Putamen (tissue), 1 donor: ENCODE results near the gene CEP63.

ENCODE experiments used
- DNase-seq: peaks from one replicate; pipeline ENCODE4 v3.0.0-alpha.2; 2016; ENCODE audit warnings: low spot score

Gene CEP63

DNA sequence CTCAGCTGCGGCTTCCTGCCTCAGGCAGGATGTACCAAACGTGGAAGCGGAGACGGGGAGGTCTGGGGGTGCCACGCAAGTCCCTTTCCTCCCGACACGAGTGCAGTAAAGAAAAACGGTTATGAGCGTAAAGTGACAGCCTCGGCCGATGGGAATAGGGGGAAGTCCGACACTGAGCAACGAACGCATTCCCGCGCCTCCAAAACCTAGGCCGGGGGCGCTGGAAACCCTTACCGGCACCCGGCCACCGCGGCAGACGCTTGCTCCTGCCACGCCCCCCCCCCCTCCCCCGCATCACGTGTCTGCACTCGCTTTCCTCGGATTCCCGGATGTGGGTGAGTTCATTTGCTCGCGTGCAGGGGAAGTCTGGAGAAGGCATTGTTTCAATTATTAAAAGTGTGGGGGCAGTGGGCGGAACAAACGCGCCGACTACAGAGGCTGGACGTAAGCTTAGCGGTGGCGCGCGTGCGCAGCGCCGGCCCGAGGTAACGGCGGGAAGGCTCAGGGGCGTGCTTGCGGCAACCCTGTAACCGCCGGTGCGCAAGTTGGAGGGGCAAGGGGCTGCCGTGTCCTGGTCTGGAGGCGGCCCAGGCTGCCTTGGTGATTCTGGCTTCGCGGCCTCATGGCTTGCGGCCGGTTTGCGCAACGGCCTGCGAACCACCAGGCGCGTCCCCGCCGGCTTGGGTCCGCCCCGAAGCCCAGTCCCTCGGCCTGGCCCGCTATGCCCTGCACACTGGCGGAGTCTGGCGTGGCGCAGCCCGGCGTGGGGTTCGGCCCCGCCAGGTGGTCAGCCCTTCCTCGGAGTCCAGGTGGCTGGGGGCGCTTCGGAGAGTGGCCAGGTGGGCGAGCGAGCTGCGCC lies at the start of gene CEP63, which contains the start of gene ANAPC13:
Gene CEP63, plus strand, starts transcription at position 340 of the 859 bp plus-strand sequence. CDS start 9,264 bp downstream, outside the sequence.
Gene ANAPC13, minus strand, starts transcription at position 268 of the 859 bp plus-strand sequence. CDS start 3,081 bp downstream, outside the sequence.
- DNase-seq = peak; percentile 96

DNA sequence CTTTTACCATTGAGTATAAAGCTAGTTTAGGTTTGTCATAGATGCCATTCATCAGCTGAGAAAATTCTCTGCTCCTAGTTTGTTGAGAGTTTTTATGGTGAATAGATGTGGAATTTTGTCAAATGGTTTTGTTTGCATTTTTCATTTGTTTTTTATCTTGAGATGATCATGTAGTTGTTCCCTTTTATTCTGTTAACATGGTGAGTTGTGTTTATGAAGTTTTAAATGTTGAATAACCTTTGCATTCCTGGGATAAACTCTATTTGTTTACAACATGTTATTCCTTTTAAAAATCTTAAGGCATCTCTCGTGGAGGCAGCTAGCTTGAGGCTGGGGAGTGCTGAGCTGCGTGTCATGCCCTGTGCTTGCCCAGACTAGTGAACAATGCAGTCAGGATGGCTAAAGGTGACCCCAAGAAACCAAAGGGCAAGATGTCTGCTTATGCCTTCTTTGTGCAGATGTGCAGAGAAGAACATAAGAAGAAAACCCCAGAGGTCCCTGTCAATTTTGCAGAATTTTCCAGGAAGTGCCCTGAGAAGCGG lies 48.6 kb upstream of the CEP63 start:
- no peak for DNase-seq

DNA sequence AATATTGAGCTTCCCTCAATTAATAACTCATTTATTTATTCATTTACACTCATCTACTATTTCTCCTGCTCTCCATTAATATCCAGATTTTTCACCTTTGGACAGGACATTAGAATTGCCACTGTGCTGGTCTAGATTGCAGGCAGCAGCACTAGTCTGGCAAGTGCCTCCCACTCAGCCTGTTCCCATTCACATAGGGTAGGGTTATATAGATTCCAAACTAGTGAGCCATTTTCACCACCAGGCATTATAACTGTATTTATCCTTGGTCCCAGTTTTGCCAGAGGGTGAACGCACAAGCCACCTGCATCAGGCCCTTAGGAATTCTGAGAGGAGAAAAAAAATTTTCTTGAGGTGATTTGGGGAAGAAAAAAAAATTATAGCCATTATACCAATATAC lies 44.5 kb upstream of the CEP63 start:
- no peak for DNase-seq

DNA sequence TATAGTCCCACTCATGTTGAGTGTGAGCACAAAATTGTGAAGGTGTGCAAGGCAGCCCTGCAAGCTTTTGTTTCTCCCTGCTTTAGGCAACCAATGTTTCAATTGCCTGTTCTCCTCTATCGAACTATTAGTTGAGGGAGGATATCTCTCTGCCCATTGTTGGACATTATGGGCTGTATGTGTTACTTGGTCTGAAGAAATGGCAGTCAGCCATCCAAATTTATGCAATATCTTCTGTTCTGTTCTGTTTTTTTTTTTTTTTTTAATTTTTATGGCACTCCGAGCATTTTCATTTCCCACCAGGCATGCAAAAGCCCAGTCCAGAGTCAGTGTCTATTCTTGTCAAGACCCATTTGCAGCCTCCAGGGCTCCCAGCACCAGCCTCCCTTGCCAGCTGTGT lies 44.0 kb upstream of the CEP63 start:
- no peak for DNase-seq

DNA sequence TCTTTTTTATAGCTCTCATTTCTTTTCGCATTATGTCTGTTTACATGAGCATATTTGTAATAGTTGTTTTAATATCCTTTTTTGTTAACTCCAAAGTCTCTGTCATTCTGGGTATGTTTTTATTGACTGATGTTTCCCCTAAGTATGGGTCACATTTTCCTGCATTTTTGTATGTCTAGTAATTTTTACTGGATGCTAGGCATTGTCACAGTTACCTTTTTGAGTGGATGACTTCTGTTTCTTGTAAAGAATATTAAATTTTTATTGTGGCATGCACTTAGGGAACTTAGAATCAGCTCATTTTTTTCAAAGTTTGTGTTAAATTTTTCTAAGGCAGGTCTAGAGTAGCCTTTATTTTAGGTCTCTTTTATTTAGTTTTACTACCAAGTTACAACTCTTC lies 40.8 kb upstream of the CEP63 start:
- DNase-seq = no peak

DNA sequence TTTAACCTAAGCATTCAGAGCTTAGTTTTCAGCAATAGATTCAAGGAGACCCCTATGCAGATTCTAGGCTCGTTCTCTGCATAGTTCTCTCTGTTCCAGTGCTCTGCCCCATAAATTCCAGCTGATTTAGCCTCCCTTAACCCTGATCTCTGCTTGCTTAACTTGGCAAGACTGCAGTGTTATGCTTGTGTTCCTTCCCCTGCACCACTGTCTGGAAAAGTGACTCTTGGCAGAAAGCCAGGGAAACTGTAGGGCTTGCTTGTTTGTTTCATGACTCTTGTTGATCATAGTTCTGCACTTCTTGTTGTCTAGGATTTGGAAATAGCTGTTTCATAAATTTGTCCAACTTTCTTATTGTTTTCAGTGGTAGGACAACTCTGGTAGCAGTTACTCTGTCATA lies 40.2 kb upstream of the CEP63 start:
- DNase-seq = peak; percentile 33

DNA sequence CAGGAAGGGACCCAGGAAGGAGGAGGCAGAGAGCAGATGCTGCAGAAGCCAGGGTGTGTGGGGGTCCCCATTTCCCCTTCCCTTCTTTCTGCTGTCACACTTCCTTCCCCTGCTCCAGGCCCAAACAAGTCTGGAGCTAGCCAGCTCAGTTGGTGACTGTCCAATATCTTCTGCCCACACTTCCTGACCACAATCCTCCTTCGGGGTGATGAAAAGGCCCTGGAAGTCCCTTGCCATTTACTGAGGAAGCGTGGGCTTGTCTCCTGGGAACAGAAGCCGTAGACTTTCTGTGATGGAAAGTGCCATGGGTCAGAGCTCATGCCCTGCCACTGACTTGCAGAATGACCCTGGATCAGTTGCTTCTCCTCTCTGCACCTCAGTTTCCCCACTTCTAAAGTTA lies 39.1 kb upstream of the CEP63 start:
- DNase-seq = no peak

DNA sequence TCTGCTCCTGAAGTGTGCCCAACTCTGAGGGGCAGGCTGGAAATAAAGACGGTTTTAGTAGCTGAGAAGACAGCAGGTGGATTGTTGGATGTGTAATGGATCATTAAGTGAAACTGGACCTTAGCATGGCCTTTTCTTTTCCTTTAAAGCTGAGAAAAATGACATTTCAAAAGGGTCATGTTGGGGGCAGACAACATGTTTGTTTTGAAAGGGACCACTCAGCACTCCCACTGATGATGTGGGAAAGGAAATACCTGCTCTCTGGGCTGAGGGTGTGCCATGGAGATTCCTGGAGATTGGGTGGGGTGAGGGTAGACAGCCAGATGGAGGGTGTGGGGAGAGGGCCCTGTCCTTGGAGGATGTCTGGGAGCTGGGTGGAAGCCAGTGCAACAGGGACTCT lies 38.5 kb upstream of the CEP63 start:
- no peak for DNase-seq

DNA sequence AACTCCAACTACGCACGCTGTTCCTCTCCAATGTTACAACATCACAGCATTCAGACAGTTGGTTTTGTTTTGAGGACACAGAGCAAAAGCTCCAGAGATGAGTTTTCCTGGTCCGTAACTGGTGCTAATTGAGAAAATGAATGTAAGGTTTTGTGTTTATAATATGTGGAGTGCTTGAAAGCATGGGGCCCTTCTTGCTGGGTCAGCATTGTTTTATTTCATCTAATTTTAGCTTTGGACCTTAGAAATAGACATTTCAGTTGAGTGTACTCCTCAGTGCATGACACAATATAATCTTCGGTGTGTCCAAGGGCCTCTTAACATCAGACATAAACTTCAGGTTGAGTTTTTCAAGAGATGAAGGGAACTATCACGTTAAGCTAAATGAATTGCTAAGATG lies 37.2 kb upstream of the CEP63 start:
- no peak for DNase-seq

DNA sequence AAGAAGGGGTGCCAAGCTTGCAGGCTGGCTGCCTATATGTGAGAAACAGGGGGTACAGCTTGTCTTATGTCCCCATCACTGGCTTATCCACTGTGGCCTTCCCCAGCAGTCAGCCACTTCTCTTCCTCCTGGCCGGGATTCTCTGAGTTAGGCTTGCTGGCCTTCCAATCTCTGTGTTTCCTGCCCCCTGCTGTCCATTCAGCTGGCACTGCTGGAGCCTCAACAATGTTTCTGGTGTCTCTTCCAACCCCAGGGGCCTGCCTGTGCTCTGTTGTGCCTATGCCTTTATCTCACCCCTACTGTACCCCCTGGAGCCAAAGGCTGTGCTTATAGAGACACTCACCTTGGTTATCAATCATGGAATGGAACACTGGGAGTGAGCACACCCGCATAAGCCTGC lies 36.6 kb upstream of the CEP63 start:
- DNase-seq = peak; percentile 76

DNA sequence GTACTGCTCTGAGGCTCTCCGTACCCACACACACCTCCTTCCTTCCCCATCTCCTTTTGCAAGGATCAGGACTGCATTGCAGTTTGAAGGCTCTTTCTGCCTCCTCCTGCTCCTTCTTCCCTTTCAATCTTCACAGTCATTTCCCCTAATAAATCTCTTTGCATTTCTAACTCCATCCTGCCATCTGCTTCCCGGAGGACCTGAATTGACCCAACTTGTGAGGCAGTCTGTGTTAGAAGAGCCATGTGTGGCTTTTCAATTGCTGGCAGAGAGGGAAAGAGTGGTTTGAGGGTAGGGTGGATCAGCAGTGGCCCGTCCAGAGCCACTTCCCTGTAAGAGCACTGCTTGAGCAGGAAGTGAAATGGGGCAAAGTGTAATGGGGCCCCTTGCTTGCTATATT lies 35.9 kb upstream of the CEP63 start:
- DNase-seq = no peak

DNA sequence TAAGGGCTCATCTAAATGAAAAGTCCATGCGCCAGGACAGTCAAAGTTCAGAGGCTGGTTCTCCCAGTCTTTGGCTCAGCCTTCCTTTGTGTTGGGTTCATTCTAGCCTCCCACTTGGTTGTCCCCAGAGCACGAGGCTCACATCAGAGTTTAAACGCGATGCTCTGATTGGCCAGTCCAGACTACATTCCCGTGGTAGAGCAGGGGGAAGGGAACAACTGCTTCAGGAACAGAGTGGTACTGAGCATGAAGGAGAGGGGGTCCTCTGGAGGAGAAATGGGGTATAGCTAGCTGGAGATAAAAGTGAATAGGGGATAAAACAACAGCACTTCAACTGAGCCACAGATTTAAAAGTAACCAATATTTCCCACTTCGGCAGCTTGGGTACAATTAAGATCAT lies 32.2 kb upstream of the CEP63 start:
- no peak for DNase-seq

DNA sequence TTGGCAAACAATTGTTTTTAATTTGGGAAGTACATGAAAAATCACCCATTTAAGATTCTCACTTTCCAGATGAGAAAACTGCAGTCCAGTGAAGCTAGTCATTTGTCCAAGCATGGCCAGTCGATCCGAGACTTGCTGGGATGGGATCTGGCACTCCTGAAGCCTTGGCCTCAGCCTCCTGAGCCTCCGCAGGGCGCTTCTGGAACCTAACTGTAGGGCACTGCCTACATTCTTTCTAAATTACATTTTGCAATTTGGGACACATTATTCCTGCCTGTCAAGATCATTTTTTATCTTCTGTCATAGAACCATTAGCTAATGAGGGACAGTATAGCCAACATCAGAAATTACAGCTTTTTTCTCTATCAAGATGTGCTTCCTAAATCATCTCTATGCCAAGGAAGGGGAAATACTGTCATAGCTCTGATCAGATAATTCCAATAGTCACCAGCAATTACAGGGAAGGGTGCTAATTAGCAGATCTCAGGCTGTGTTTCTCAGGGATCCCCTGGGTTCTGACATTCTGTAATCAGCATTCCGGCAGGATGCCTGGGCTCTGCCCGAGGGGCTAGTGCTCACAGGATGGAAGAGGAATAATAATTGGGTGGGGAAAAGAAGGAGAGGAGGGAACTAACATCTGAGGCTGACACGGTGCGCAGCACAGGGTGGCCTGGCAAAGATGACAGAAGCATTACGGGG lies 28.3 kb upstream of the CEP63 start:
- no peak for DNase-seq

DNA sequence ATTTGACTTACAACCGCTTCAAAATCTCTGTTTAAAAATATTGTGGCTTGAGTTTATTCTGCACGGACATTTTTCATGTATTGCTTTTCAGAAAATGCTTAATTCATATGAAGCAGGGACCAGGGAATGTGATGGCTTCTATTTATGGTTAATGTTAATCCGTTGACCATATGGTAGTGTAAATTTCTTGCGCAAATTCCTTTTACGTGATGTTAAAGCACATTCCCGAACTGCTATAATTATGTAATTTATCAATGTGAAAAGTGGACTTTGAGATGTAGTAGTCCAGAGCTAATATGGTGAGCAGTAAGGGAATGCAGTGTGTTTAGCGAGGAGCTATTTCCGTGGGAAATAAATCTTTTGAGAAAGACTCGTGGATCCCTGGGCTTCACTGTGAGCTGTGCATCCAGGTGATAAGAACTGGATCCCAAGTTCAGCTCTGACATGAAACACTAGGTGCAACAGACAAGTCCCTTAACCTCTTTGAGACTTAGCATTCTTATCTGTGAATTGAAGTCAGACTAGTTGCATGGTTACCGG lies 27.4 kb upstream of the CEP63 start:
- DNase-seq = no peak

DNA sequence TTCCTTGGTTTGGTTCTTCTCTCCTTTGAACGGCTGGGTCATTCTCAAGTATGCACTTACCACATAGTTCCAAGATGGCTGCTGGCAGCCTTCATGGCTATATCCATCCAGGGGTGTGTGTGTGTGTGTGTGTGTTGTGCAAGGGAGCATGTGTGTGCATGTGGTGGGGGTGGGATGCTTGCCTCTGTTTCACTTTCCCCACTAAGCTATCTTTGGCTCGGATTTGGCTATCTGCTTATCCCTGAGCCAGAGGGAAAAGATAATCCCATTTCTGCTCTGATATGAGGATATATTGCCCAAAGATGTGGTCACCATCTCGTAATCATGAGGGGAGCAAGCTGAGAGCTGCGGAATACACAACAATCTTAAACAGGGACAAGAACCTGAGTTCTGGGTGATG lies 26.3 kb upstream of the CEP63 start:
- no peak for DNase-seq

DNA sequence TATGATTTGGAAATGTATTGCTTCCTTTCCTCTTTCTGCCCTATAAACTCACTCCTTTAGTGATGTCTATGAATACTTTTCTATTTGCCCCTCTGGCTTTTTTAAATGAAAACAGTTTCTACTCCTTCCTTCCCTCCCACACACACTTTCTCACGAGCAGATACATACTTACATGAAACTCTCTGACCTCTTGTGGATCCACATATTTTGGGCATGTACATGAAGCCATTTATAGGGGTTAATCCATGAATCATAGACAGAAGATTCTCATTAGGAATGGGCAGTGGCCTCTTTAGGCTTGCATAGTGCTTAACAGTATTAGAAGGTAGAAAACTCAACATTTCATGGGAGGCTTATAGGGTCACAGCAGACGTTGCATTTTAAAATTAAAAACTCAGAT lies 24.9 kb upstream of the CEP63 start:
- DNase-seq = no peak

DNA sequence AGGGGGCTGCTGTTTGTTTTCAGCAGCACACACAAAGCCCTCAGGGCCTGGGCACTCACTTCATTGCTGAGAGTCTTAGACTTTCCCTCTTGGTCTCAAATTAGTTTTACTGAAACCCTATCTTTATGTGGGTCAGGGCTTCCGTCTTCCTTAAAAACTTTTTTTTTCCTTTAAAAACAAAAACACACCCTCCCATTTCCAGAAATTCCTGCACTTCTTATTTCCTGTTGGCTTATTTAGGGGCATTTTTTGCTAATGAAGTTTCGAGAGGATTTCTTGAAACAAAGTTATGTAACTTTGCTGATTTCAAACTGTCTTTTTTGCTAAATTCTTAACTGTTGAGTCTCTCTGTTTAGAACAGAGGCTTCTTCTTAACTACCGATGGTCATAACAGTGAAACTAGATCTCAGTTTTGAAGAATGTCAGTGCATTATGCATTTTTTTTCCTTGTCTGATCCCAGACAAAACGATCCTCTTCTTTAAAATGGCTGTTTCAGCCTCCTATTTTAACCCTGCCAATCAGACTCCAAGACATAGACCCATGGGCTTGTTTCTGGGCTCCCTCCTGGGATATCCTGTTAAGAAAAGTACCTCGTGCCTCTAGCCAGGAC lies 23.4 kb upstream of the CEP63 start:
- no peak for DNase-seq

DNA sequence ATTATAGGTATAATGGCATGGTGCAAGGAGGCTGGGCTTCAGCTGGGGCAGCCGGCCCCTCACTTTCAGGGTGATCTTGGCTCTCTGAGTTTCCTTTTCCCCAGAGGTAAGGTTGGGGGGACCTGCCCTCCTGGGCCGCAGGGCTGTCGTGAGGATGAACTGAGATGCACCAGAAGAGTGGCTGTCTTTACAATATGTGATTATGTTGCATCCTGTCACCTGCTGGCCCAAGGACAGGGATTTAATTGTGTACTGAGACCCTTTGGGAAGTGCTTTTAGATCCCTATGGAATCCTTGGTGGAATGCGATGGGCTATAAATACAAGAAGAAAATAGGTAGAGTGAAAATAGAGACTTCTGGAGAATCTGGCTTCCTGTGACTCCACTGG lies 22.2 kb upstream of the CEP63 start:
- no peak for DNase-seq

DNA sequence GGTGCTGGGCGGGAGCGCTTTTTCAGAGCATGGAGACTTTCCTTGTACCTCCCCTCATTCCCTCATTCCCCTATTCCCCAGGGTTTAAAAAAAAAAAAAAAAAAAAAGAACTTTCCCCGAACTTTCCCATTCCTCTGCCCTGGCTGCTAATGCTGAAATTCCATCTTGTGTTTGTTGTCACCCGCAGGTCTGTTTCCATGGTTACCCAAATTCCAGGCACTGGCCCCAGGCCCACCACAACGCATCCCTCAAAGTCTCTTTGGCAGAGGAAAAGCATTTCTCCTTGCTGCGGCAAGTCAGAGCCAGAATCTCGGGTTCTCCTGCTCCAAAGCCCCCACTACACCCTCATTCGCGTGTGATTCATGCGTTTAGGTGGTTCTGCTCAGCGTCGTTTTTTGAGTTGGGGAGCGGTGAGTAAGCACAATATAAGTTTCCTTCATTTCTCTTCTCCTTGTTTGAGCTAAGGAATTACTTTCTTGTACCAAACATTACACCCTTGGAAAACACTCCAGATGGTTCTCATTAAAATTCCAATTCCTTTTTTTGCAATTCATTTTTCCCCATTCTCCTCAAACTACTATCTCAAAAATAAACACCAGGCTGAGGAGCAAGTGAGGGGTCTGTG lies 21.7 kb upstream of the CEP63 start:
- DNase-seq = no peak

DNA sequence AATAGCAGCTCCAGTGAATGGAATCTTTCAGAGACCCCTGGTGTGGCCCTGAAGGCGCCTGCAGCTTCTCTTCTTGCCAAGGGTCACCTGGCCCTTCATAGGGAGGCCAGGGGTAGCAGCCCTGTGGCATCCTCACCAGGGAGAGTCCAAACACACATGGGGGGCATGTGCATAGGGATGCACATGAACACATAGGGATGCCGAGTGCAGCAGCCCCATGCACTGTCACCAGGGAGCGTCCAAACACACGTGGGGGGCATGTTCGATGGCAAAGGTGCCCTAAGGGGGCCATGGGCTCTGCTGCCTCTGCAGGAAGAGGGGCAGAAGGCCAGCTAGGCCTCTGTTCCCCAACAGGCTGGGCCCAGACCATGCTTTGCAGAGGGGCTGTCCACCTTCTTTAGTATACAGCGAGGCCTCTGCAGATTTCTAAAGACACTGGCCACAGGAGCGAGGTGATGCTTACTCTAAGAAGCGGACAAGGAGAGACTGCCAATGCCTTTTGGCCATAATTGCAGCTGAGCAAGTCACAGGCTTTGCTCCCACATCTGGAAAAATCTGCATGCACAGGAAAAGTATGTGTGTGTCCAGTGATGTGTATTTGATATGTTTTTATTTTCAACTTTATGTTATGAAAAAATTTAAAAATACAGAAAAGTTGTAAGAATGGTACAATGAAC lies 21.0 kb upstream of the CEP63 start:
- DNase-seq = no peak

DNA sequence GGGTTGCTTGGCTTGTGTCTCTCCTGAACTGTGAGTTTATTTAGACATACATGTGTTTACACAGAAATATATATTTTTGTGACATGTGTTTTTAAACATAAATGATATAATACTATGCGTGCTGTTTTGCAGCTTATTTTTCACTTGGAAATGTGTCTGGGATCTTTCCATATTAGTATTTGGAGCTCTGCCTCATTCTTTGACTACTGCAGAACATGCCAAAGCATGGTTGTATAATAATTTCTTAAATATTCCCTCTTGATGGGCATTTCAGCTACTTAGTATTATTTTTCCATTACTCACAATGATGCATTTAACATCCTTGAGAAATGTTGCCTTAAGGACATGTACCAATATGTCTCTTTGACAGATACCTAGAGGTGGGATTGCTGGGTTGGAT lies 19.5 kb upstream of the CEP63 start:
- no peak for DNase-seq
